GM19035 (cell line): Measurements from ENCODE around the gene ZNF688.

Experiments used
- ATAC-seq: cut with Tn5 transposase; IDR thresholded peaks from one replicate; pipeline ENCODE4 v1.9.1; 2021; ENCODE audit not compliant: unreplicated experiment

ZNF688 gene

GRCh38 chr16:30521873-30522641 lies 49.5 kb downstream of the ZNF688 start:
- ATAC-seq, result no peak

- ATAC-seq, result no peak
Measured at GRCh38 chr16:30521476-30521872, 50.0 kb downstream of the ZNF688 start.
